GM19438 (cell line): Measurements from ENCODE around the gene HEG1.

ENCODE experiments used
- ATAC-seq: cut with Tn5 transposase; IDR thresholded peaks from one replicate; pipeline ENCODE4 v1.9.1; 2021; ENCODE audit warnings: low read depth; ENCODE audit not compliant: unreplicated experiment

HEG1 gene

GRCh38 chr3:125017406-125017805 is 38.4 kb downstream of the HEG1 start:
- no peak for ATAC-seq

DNA sequence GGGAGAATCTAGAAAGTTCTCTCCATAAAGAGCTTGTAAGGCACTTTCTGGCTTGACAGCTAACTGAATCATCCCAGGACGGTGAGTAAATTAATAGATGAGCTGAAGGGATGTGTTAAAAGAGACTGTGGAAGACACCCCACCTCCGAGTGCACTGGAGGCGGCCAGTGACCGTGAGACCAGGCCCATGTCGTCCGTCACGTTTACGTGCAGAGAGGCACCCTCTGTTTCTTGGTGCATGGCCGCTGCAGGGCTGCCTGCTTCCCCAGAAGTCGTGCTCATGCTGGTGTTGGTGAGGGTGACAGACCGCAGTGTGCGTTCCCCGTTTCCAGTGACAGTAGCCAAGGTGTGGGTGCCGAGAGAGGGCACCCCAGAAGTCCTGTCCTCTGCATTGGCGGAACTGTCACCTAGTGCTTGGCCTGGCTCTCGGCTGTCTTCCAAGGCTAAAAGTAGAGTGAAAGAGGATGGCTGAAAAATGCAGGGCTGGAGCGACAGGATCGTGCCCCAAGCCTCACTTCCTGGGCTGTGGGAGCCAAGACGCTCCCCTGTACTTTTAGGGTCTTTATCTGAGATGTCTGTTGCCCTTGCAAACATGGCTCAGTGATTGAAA is 41.1 kb downstream of the HEG1 start:
- ATAC-seq: no peak

GRCh38 chr3:125013095-125013494 is 42.7 kb downstream of the HEG1 start:
- no peak for ATAC-seq

DNA sequence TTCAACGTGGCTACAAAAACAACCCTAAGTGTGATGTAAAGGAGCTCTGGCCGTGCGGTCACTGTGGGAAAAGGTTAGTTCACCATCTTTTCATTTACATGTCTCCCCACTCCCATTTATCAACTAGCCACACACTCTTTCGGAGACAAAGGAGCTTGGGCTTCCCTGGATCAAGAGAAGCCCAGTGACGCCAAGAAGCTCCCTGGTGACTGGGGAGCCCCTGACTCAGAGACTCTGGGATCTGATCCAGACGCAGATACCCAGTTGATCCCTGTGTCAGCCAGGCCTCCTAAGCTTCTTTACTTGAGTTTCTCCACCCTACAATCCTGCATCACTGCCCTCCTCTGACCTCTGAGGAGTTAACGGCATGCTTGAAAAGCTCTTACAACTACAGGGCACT is 43.9 kb downstream of the HEG1 start:
- ATAC-seq: no peak

DNA sequence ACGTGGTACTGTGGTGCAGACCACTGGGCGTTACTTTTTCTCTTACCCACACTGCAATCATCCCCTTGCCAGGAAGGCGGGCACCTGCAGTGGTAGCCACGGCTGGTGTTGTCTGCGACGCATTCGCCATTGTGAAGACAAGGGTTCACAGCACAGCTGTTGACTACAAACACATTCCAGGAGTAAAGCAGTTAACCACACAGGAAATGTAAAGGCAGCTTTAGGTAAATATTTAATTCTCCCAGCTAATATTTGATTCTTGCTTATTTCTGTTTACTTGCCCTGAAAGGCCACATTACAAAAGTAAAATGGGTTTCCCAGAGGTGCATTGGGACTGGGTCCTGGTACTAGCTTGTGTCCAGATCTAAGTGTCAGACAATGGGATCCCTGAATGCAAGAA is 45.4 kb downstream of the HEG1 start:
- no peak for ATAC-seq

GRCh38 chr3:125008766-125009165 is 47.0 kb downstream of the HEG1 start:
- no peak for ATAC-seq

DNA sequence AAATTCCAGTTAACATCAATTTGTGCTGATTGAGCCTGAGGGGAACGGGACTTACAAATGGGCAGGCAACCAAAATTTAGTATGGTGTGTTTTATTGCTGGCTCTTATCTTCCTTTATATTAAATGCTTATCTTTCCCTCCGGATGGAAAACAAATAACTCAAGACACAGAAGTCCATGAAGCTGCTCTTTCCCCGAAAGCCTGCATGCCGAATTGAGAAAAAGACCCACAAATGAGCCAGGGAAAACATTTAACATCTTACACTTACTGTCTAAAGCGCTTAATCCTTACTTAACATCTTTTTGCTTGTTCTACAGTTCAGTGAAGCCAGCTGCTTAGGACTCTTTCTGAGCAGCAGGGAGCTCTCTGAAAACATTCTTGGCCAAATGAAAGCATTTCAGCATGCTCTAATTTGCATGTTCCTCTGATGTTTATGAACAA is 49.5 kb downstream of the HEG1 start:
- ATAC-seq: no peak

DNA sequence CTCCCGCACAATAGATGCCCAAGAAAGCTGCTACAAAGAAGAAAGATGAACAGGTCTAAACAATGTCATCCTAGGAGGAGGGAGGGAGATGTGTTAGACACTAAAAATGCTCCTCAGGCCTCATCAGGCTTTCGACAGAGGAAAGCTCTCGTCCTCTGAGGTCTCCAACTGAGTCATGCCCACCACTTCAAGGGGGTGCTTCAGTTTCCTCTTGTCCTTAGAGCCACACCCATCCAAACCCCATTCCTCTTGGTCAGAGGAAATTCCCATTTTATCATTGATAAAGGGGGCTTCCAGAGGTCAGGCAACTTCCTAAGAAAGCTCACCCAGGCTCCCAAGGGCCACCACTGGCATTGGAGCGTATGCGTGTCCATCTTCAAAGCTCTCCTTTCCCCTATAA is 50.1 kb downstream of the HEG1 start:
- ATAC-seq: no peak

DNA sequence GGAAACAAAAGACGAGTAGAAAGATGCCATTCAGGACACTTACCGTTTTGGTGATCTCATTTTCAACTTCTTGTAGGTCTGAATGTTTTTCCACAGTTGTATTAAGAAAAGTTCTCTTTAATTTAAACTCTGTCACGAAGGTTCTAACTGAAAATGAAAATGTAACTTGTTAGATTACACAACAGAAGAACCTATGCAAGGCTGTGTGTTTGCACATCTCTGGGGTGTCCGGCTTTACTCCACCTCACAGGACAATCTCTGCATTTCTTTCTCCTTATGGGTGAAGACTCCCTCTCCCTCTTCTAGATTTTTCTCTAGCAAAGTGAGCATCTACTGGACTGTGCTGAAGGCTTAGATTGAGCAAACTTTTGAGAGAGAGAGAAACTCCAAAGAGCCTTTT is 50.6 kb downstream of the HEG1 start:
- ATAC-seq: no peak

DNA sequence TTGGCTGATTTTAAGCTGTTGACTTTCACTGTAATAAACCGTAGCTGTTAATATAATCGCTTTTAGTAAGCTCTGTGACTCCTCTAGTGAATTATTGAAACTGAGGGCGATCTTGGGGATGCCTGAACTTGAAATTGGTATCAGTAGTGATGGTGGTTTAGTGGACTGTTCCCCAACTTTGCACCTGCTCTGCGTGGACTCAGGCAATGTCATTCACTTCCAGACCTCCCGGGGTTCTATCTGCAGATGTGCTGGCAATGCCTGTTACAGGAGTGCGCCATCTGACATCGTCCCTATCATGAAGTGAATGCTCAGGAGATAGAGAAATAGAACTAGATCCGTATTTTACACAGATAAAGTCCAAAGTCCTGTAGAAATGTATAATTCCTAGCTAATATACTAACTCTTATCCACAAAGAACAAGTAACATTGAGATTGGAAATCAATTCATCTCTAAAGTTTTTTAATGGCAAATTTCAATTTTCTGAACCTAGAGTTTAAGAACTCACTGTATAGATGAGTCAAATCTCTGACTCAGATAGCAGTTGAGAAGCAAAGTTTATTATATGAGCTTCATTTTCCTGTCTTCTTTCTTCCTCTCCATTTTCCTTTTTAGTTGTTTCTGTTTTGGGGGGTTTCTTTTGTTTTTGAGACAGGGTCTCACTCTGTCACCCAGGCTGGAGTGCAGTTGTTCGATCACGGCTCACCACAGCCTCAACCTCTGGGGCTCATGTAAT is 51.8 kb downstream of the HEG1 start:
- ATAC-seq: no peak

GRCh38 chr3:125003369-125003853 is 52.4 kb downstream of the HEG1 start:
- no peak for ATAC-seq

- no peak for ATAC-seq
These were observed 53.1 kb downstream of the HEG1 start for GRCh38 chr3:125002414-125003368.

DNA sequence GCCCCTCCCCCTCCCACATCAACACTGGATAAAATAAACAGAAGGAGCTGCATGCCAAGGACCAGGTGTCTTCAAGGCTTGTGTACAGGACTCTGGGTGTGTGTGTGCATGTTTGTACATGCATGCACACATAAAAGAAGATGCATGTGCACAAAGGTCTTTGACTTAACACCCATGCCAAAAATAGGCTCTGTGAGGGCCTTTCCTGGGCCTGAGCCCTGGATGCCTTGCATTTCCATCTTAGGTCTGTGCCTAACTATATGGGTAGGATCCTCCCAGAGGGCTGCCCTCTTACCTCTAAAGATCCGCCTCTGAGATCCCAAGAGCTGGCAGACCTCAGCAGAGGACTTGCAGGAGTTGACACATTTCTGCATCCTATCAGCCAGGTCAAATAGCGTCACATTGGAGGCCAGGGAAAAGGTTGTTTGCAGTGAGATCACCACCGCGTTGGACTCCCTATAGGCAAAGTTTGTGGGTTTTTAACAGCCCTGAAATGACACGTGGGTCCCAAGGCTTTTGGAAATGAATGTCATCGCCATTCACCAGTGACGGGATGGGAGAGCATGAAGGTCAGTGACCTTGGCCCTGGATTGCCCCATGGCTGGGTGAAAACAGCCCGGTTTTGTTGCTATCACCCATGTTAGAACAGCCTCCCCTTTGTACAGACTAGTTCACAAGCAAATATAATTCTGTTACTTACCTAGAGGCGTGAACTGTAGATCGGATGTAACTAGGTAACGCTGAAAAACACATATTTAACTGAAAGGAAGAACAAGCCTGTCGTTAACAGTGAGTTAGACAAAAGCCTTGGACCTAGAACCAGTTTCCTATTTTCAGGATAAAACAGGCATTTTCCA is 54.0 kb downstream of the HEG1 start:
- ATAC-seq: no peak

DNA sequence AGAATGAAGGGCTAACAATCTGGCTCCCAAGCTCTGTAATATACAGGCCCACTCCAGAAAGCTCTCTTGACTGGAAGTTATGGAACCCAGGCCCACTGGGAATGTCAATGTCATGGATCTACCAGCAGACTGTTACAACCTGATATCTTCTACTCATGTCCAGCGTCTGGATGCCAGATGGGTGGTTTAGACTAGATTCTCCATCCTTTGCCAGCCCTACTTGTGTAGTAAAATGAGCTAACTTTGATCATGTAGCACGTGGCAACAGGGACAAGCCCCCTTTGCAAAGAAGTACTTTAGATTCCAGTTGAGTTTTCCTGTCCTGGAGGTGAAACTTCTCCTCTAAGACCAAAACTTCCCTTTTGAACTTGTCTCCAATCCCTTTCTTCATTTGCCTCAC is 55.1 kb downstream of the HEG1 start:
- ATAC-seq: no peak

- no peak for ATAC-seq
These were observed 55.8 kb downstream of the HEG1 start for GRCh38 chr3:124999897-125000435.

DNA sequence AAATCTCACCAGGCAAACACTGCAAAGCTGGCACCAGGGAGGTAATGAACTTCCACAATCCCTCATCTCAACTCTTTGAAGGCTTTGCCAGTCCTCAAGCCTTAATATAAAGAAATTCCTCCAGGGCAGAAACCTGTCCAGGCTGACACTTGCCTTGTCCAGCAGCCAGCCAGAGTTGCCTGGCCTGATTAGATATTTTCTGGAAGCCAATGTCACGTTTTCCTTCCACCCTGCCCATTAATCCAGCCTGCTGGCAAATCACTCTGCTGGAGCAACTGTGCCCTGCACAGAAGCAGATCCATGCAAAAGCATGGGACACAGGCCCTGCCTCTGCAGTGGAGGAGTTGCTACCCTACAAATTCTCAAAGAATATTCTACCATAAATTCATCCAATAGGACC is 56.5 kb downstream of the HEG1 start:
- ATAC-seq: no peak

GRCh38 chr3:124998247-124998630 is 57.6 kb downstream of the HEG1 start:
- no peak for ATAC-seq

DNA sequence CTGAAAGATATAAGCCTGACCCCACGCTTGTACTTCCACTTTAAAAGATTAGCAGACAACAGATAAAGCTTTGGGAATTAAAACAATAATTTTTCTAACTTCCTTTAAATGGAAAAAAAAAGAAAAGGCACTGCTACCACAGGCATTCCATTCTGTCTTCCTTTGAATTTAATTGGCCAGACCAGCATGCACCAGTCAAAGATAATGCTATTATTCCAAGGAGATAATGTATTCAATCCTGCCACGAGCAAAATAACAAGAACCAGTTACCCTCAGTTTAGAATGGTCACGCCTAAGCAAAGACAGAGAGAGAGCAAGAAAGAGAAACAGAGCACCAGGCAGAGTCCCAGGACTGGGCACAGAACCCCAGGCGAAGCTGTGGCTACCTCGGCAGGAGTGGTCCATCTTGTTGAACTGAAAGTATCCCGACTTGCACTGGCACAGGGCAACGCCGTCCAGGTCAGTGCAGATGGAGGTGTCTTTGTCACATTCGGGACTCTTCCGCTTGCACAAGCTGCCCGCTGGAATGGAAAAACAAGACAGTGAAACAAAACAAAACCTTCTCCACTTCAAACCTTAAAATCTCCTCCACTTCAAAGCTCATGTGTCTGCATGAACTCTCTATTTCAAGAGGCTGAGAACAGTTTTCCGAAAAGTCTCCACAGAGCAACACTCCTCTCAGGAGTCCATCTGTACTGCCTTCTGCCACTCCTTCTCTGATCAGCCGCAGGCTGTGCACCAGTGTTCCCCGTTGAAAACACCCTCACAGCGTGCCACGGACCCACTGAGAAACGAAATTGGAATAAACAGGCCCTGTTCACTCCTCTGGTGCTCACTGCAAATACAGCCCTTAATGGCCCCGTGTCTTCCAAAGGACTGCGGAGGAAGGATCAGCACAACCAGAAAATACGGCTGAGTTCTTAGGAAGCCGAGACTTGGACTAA is 58.2 kb downstream of the HEG1 start:
- ATAC-seq: no peak

DNA sequence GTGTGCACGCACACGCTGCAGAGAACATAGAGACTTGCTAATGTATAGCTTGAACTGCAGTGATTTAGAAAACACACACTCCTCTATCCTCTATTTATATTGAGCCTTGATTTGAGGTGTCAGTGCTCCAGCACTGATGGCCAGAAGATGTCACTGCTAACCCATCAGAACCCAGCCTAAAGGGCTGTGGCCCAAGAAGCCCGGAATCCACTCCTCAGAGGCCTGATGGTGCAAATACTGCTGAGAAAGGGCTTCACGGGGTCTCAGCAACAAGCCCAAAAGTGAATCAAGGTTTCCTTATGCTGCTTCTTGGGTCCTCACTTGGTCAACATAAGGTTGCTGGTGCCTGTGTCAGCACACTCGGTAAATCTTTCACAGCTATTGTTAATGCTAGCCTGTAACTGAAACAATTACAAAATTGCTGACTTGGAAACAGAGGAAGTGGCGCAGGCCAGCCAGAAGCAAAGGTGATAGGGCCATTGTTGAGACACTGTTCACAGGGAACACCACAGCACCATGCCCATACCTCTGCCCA is 60.3 kb downstream of the HEG1 start:
- no peak for ATAC-seq
